ENCODE results near the gene ZNF792.
"Not testable (repeated sequence)": the region's sequence is repeated elsewhere in the genome, so short reads cannot be mapped to it uniquely, and the experiment has no call there.

ZNF792 gene

DNA sequence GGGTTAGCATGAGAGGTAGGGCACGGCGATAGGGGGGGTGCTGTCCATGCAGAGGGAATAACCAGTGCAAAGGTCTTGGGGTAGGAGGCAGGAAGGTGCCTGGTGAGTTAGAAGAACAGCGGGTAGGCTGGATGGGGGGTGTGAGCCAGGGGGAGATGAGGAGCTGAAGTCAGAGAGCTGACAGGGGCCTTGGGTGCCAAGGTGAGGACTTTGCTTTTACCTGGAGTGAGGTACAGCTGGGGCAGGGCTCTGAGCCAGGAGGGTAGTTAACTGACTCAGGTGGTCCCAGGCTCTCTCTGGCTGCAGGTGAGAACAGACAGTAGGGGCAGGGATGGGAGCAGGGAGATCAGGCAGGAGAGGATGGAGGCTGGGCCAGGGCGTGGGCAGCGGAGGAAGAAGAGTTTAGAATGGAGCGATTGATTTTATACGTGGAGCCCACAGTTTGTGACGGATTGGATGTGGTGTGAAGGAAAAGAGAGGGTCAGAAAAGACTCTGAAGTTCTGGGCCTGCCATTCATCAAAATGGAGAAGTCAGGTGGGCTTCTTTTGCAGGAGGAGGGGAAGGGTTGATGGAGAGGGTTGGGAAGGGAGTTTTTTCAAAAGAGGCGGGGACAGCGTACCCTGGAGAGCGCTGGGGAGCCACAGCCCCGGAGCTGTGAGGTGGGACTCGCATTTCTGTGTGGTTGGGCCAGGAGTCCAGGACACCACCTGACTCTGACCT, 34.9 kb upstream of the ZNF792 start:
- DNase-seq, result no peak

GRCh38 chr19:34998224-34998623, 34.2 kb upstream of the ZNF792 start:
- not testable (repeated sequence) for DNase-seq

DNA sequence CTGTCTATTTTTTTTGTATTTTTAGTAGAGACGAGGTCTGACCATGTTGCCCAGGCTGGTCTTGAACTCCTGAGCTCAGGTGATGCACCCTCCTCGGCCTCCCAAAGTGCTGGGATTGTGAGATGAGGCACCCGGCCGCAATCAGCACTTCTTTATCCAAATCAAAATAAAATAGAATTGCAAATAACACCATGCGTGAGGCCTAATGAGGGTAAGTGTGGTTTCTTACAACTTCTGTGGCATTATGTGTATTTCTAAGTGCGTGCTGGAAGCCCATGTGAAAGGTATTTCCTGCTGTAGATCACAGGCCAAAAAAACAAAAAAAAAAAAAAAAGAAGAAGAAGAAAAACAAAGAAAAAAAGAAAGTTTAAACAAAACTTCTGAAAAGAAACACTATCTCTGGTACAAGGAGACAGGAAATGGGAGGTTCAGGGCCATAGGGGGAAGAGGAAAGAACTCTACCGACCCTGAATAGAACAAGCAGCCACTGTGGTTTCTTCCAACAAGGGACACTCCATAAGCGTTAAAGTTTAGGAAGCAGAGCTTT, 33.1 kb upstream of the ZNF792 start:
- peak in 1 of 4 experiments; percentile 22 for DNase-seq

GRCh38 chr19:34995551-34995950, 31.5 kb upstream of the ZNF792 start:
- no peak for DNase-seq

GRCh38 chr19:34994643-34995541, 30.9 kb upstream of the ZNF792 start:
- no peak for DNase-seq

- DNase-seq, result no peak
Observed at GRCh38 chr19:34994286-34994642, 30.2 kb upstream of the ZNF792 start.

DNA sequence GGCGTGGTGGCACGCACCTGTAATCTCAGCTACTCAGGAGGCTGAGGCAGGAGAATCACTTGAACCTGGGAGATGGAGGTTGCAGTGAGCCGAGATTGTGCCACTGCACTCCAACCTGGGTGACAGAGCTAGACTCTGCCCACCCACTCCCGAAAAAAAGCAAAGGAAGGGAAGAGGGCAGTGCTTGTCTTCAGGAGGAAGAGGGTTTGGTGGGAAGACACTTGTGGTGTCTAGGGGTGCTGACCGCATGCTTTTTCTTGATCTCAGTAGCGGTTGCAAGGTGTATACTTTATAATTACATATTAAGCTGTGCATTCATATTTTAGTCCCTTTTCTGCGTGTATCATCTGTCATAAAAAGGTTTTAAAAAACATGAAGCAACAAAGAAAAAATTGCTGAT, 28.6 kb upstream of the ZNF792 start:
- DNase-seq, result not testable (repeated sequence)

DNA sequence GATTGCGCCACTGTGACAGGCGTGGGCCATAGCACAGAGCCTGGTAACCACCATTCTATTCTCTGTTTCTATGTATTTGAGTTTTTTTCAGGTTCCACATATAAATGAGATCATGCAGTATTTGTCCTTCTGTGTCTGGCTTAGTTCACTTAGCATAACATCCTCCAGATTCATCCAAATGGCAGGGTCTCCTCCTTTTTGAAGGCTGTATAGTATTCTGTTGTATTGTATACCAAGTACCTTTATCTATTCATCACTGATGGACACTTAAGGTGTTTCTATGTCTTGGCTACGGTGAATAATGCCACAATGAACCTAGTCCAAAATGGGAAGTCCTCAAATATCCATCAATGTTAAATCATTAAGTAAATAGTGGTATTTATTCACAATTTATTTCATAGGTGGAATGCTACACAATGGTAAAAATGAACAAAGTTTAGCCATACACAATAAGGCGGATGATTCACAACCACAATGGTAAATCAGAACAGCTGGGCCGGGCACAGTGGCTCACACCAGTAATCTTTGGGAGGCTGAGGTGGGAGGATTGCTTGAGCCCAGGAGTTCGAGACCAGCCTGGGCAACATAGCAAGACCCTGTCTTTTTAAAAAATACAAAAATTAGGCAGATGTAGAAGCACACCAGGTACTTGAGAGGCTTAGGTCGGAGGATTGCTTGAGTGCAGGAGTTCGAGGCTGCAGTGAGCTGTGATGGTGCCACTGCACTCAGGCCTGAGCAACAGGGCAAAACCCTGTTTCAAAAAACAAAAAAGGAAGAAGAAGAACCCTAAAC, 27.7 kb upstream of the ZNF792 start:
- DNase-seq, result no peak

GRCh38 chr19:34990578-34991192, 26.7 kb upstream of the ZNF792 start:
- DNase-seq, result peak in 1 of 4 experiments; percentile 32

- peak in 1 of 4 experiments; percentile 20 for DNase-seq
Observed at GRCh38 chr19:34989298-34989697, 25.3 kb upstream of the ZNF792 start.

DNA sequence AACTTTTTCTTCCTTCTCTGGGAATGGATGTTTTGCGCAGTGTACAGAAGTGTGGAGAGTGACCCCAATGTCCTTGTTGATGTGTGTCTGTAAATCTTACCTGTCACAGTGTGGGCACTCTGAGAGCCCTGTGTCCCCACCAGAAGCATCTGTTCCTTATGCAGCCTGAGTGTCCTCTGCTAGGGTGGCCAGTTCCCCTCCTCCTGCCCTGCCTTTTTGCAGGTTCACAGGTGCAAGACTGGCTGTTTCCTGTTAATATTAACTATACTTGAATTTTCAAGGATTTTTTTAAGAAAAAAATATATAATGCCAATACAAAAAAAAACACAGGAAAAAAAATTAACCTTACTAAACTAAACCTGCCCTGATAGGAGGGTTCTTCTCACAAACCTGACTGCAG, 24.1 kb upstream of the ZNF792 start:
- DNase-seq, result no peak

DNA sequence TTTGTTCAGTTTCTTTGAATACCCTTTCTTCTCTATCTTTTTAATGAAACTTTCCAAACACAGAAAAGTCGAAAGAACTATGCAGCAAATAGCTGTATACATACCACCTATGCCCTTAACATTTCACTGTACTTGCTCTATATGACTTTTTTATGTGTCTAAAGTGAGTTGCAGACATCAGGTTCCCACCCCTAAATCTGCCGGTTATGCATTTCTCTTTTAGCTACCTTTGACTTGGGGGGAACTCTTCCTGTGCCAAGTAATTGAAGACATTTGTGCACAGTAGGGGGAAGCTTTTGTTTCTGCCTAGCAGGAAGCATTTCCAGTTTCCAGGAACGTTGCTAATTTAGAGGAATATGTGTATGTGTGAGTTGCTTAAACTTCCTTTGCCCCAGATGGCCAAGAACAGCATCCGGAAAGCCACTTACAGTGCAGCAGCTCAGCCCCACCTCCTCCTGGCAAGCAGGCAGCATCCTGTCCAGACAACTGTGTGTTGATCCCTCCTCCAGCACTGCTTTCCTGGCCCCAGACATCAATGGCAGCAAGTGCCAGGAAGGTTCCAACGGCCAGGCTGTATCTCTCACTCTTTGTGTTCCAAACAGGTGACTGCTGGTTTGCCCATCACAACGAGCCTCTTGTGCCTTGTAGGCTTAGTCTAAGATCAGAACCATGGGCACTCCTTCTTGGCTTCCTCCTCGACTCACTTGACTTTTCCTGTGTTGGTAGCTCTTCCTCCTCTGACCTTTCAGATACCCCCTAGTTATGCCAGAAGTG, 21.4 kb upstream of the ZNF792 start:
- DNase-seq, result peak in 1 of 4 experiments; percentile 27

DNA sequence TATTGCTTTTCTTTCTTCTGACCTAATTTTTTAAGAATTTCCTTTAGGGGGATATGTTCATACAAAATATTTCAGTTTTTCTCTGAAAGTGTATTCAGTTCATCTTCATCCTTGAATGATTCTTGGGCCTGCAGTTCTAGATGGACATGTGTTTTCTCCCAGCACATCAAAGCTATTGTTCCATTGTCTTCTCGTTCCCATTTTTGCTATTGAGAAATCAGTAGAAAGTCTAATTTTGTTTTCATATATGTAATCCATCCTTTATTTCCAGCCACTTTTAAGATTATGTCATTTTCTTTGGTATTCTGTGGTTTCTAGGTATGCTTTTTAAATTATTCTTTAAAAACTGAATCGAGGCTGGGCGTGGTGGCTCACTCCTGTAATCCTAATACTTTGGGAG, 20.3 kb upstream of the ZNF792 start:
- no peak for DNase-seq

- no peak for DNase-seq
Observed at GRCh38 chr19:34983786-34984185, 19.8 kb upstream of the ZNF792 start.

DNA sequence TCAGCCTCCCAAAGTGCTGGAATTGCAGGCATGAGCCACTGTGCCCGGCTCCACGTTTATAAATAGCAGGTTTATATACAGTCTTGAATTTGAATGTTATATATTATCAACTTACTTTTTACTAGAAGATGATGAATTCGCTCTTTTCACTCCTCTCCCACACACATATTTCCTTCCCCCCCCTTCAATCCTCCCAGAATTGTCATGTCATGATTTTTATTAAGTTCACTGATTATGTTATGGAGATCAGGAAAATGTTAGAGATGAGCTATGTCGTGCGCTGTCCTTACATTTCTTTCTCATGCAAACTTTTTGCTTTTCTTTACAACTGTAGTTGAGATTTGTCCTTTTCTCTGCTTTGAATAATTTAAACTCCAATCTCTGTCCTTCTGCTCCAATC, 18.2 kb upstream of the ZNF792 start:
- DNase-seq, result no peak

DNA sequence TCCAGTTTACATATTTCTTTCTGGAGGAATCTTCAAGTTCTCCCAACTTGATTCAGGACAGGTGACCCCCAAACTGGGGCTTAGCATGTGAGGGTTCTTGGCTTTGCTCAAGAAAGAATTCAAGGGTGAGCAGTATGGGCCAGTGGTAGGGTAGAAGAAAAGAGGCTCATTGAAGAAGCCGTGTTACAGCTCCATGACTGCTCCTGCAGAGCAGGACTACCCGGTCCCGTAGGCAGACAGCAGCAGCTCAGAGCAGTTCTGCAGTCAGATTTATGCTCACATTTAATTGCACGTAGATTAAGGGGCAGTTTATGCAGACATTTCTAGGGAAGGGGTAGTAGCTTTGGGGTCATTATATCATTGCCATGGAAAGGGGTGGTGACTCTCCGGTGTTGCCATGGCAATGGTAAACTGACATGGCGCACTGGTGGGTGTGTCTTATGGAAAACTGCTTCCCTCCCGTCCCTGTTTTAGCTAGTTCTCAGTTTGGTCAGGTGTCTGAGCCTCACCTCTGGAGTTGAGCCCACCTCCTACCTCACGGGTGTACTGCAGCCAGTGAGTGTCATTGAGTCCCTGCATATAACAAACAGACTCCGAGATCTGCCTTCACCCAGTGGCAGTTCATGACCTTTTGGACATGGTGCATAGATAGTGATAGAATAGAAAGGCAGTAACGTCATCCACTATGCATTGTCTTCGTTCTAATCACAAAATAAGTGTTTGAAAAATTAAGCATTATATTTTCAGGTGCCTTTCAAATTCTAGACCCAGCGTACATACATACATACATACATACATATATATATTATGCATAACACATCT, 16.0 kb upstream of the ZNF792 start:
- DNase-seq, result no peak

DNA sequence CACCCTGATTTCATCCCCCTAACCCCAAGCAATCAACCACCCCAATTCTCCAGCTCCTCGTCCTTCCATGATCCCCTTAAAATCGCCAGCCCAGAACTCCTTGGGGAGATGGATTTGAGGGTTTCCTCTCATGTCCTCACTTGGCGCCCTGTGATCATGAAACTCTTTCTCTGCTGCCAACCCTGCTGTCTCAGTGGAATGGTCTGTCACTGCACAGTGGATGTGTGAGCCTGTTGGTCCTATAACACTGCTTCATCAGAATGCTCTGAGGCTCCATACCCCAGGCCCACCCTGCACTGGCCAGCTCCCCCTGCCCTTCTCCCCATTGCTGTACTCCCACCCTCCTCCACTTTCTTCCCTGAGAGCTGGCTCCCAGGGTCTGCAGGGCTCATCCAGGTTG, 12.6 kb upstream of the ZNF792 start:
- DNase-seq, result no peak

DNA sequence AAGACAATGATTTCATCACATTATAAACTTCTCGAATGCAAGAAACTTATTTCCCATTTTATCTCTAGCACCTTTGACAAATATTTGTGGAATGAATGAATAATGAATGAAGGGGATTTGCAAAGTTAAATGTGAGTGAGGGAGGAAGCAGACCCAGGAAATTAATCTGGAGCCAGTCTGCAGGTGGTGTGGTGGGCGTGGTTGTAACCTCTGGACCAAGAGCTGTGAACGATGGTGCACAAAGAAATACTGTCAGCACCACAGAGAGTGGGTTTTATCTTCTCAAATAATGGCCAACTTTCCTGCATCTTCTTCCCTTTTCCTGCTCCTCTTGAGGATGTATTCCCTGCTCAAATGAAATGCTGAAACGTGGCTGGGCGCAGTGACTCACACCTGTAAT, 11.0 kb upstream of the ZNF792 start:
- no peak for DNase-seq

- DNase-seq, result peak in 3 of 4 experiments; percentile 37 to 71 (median 66)
Observed at GRCh38 chr19:34974646-34975045, 10.6 kb upstream of the ZNF792 start.

DNA sequence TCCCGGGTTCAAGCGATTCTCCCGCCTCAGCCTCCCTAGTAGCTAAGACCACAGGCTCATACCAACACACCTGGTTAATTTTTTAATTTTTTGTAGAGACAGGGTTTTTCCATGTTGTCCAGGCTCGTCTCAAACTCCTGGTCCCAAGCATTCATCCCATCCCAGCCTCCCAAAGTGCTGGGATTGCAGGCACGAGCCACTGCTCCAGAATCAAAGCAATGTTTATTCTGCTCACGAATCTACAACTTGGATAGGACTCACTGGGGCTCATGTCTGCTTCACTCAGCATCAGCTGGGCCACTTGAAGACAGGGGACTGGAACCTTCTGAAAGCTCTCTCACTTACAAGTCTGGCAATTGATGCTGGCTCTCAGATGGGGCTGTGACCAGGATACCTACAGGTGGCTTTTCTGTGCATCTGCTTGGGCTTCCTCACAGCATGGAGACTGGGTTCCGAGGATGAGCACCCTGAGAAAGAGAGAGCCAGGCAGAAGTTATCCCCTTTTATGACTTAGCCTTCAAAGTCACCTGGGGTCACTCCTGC, 8.2 kb upstream of the ZNF792 start:
- no peak for DNase-seq
